AG20443 (cell line): ENCODE measurements around the gene PML.

ENCODE experiments used
- DNase-seq: peaks from one replicate; pipeline ENCODE4 v3.0.0; 2012; ENCODE audit warnings: low spot score, mixed read lengths

The PML gene

DNA sequence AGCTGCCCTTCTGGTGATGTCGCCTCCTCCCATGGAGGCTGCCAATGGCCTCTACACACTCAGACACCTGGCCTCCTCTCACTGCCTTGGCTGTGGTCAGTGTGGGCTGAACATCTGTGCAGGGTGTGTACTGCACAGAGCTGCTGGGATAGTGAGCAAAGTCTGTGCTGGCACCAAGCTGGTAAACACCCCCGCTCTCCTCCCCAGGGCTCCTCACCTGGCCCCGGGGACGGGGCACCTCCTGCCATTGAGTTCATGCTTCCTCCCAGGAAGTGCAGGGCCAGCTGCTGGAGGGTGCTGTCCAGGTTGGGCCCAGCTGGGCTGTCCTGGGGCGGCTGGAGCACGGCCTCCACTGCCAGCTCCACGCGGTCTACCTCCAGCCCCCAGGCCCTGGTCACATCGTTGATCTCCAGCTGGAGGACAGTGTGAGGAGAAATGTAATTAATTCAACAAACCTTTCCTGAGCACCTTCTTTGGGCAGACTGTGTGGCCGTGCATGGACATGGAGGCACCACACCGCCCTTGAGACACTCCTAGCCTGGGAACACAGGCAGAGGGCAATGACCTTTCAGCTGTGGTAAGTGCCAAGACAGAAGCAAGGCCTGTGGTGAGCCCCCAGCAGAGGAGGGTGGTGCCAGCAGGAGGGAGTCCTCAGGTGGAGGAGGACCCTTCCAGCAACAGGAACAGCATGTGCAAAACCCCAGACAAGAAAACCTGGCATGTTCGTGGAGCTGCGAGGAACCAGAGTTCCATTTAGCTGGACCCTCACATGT, 9.2 kb upstream of the PML start:
- peak; percentile 32 for DNase-seq

DNA sequence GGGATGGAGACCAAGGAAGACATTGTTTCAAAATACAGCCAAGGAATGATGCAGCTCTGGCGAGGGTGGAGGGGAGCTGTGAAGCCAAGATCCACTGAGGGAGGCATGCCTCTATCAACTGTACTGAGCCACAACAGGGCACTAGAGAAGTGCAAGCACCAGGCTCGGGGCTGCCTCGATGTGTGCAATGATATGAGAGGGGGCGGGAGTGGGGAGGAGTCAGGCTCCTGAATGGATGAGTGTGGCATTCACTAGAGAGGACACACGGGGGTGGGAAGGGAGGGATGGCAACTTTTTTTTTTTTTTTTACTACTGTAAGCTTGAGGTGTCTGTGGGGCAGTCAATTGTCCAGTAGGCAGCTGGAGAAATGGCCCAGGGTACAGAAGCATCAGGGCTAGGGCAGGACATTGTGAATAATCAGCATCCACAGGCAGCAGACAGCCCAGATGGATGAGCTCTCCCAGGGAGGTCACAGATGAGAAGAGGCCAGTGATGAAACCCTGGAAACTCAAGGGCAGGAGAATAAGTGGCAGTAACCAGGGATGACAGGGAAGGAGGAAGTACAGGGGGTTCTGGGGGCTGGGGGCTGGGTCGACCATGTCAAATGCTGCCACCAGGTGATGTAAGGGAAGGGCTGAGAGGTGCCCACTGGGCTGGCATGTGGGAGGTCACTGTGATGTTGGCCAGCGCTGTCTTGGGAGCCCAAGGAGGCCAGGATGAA, 8.3 kb upstream of the PML start:
- DNase-seq = no peak

DNA sequence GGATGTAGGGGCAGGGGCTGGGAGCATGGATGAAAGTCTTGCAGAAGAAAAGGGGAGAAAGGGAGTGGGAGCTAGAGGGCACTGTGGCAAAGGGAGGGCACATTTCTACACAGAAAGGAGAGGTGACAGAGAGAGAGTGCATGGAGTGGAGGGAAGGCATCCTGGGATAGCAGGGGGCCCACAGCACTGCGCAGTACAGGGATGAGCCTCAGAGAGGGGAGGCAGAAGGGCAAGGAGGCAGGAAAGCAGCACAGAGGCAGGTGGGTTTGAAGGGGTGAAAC, 7.8 kb upstream of the PML start:
- DNase-seq = no peak

DNA sequence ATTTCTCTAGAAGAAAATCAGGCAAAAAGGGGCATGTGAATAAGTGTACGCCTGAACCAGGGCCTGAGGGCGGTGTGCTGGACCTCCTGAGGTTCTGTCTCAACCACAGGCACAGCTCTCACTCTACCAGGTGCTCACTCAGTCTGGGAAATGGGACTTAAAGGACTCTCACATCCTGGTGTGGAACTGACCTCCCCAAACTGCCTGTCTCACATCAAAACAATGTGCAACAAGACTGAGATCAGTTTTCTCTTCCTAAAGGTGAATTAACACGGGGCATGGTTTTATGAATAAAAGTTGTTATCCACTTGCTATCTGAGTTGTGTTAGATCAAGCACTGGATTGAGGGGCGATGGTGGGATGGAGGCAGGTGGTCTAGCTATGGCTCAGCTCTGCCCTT, 7.3 kb upstream of the PML start:
- no peak for DNase-seq

DNA sequence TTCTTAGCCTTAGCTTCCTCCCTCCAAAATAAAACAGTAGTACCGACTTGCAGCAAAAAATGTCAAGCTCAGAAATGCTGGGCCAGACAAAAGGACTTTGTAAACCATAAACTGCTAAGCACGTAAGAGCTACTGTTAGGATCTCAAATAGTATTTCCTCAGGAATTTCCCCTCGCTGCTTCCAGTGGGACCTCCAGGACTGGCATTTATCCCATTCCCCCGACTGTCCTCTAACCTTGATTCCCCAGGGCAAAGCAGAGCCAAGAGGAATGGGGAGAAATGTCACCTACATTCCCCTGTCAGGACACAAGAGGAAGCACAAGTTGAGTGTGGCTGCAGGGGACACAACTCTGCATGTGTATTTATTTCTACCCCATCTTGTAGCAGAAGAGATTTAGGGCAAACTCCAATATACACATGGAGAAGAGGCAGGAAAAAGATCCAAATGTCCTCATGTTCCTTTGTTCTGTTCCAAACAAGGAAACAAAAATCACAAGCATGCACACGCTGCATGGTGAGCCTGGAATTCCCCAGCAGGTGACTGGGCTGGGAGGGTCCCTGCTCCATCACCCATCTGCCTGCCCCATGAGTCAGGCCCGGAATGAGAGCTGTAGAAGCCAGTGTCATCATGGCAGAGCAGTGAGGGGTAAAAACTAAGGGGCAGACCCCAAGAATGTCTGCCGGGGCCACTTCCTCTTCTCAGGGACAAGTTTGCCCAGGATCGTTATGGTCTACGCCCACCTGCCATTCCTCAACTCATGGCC, 6.7 kb upstream of the PML start:
- no peak for DNase-seq

DNA sequence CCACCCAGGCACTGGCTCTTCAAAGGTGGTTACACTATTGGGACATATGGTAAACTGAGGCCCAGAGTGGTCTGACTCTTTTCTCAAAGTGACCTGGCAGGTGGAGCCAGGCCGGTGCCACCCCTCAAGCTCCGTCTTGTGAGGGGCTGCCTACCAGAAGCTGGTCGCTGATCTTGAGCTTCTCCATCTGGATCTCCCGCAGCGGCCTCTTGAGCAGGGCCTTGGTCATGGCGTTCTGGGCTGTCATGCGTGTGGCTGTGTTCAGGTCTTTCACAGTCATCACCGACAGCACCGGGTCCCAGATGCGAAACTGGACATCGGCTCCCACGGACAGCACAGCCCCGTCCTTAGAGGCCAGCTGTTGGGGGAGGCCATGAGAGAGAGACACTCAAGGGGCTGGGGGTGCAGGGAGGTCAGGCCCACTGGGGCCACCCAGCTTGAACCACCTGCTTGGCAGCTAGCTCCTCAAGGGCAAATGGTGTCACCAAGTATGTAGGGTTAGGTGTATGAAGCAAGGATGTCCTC, 6.0 kb upstream of the PML start:
- DNase-seq = no peak

DNA sequence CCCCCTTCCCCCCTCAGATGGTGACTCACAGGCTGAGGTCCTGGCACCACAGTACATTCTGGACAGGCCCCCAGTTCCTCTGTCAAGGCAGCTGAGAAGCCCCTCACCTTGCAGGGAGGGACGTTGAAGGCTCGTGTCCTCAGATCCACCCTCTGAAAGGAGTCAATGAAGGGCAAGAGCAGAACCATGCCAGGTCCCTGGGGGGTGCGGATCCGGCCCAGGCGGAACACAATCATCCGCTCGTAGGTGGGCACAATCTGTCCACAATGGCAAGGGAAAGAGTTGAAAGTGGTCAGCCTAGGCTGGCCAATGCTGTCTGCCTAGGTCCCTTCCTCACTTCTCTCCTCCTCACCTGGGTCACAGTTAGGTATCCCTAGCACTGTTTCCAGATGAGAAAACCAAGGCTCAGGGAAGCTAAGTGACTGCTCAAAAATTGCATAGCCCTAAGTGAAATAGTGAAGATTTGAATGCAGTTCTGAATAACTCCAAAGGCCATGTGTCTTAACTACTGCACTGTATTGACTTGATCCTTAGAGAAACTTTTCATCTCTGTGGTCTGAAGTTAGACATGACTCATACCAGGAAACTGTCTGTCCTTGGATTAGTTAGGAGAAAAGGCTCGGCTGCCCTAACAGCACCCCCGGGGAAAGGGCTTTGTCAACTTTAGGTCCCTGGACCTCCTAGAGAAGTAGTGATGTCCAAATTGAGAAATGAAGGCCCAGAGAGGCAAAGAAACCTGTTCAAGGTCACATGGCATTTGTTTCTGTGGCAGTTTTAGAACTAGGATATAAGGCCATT, 5.3 kb upstream of the PML start:
- peak; percentile 70 for DNase-seq

DNA sequence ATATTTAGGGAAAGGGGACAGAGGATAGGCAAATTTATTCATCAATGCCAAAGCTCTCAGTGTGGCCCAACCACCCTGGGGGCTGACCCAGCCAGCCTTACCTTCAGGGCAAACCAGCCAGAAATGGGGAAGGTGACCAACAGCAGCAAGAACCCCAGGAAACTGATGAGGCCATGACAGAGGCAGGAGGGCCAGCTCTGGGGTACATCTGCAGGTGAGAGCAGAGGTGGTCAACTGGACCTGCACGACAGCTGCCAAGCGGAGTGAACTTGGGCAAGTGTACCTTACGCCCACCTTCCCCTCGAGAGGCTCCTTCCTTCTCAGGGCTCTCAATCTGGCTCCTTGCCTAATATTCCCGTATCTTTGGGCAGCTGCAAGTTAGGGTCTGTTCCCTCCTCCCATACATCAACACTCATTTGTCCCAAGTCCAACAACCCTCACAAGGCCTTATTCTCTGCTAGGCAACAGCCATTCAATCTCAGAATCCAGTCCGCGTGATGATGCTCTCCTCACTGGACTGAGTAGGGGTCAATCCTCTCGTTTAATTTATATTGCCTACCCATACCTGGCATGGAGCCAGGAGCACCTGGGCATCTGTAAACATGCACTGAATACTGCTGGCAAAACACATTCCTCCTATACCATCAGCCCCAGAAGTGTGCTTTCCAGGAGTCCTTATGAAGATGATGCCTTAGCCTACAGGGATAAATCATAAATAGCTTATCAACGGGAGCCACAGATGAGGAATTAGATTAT, 4.1 kb upstream of the PML start:
- no peak for DNase-seq

DNA sequence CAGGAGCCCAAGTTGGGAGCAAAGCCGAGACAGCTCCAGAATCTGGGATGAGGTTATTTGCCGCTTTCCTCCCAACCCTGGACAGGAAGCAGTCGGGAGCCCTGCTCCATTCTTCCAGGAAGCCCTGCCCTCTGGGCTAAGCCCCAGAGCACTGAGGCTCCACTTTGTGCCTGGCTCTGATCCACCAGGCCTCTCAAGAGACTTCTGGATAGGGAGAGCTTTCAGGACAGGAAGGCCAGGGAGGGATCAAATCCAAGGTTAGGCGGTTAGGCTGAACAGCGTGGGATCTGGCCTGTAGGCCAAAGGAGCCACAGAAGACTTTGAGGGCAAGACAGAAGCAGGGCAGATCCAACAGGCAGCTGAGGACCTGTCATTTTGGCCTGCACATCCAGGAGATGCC, 3.3 kb upstream of the PML start:
- peak; percentile 49 for DNase-seq

DNA sequence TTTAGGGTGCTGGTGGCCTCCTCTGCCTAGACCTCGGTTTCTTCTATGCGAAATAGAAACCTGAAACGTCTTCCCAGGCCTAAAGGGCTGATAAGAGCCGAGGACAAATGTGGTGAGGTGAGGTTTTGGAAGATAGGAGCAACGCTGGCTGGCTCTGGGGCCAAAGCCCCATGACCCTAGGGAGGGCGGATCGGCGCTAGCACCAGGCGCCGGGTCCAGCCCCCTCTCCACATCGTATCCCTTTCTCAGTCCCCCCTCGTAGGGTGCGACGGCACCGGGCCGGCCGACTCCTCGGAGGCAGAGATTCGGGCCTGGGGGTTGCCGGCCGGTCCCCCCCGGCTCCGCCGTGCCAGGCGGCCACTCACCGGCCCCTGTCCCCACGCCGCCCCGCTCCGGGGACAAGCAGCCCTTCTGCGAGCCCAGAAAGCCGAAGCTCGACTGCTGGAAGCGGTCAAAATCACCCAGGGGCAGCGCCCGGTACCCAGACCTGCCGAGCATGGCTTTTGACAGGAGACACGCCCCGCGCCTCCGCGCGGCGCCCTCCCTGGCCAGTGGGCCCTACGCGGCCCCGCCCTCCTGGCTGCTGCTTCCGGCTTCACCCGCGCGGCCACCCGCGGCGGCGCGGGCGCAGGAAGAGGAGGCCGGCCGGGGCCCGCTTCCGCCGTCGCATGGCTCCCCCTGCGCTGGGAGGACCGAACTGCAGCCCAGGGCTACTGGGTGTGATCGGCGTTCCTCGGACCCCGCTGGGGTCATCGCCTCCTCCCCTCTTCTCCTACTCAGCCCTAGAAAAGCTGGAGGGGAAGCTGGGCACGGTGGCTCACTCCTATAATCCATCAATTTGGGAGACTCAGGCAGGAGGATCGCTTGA, 2.6 kb upstream of the PML start, which contains the start of gene STOML1:
Gene STOML1 (minus strand): TSS at position 570 of the 868 bp plus-strand sequence. CDS start 72 bp downstream, at position 498.
- peak; percentile 97 for DNase-seq

DNA sequence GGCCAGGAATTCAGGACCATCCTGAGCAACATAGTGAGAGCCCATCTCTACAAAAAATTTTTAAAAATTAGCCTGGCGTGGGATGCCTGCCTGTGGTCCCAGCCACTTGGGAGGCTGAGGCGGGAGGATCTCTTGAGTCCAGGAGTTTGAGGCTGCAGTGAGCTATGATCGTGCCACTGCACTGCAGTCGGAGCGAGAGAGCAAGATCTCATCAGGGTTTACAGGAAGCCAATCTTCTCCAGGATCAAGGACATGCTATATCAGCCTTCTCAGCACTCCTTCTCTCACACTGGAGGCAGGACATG, 2.0 kb upstream of the PML start:
- DNase-seq = no peak

DNA sequence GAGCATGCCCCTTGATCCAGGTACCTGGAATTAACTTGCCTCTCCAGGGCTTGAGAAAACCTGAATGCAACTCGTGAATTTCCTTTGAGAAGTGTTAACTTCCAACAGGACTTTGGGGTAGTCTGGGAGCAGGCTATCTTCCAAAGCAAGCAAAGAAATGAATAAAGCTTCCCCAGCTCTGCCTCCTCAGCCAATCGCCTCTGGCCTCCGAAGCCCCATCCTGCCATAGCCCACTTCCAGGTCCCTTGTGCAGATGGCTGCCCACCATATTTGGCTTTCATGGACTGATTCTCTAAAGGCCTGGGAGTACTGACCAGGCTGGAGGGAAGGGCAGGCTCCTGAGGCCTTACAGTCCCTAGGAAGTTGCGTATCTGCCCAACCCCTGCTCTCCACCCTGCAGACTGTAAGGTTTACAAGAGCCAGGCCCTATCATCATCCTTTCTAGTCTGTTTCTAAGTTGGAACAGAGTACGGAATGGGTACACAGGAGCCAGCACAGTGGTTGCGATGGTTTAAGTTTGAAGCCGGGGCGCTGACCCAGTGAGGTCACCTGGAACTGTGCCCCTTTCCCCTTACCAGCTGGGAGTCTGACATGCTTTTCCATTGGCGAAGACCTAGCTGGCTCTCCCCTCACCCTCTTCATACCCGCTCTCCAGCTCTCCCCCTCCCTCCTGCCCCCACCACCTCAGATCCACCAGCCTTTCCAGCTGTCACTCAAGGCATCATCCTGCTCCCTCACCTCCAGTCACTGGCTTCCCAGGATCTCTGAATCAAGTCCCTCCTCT, 1.1 kb upstream of the PML start:
- no peak for DNase-seq

DNA sequence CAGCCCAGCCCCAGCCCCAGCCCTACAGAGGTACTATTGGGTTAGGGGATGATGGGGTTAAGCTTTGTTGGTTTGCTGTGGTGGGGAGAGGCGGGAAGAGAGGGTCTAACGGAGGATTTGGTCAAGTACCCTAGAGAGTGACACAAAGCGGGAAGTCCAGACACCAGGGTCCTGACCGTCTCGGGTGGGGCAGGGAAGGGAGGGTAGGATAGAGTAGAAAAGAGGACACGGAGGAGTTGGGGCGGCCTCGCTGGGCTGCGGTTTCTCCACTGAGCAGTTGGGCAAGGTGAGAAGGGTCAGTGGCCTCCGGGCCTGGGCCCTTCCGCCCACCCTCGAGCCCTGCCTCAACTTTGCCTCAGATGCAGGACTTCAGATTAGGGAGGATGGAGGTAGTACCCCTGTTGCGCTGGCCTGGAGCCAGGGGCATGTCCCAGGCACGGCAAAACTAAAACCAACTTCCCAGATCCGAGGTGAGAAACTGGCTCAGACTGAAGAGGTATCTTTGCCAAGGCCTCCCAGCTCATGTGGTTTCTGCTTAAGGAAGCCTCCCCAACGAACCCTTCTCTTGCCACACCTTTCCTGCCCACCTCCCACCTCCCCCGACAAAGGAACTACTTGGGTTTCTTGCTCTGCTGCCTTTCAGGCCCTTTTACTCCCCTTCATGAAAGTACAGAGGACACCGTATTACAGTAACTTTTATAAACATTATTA, 551 bp downstream of the PML start:
- peak; percentile 14 for DNase-seq

DNA sequence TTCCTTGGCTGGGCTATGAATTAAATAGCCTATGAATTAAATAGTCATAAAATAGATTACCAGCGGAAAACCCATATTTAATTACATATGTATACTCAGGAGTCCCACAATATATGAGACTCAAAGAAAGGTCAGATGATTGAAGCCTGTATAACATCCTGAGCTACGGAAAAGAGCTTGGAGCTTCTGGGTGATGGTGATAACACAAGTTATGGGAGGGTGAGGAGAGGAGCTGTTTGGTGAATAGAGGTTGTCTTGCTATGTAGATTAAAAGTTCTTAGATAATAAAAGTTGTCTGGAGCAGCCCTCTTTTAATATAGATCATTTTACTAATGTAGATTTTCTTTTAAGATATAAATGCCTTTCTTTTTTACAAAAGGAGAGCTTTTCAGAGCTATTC, 1.8 kb downstream of the PML start:
- DNase-seq = no peak

DNA sequence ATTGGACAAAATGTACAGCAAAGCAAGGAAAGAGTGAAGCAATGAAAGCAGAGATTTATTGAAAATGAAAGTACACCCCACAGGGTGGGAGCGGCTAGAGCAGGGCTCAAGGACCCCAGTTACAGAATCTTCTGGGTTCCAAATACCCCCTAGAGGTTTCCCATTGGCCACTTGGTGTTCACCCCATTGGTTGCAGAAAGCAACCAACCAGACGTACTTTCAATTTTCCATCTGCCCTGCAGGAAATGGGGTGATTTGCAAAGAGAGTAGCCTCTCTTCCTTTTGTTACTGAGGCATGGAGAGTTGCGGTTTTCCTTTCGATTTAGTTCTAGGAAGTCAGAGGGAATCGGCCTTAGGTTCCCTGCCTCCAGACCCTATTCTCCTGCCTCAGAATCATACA, 2.4 kb downstream of the PML start:
- DNase-seq = peak; percentile 51

DNA sequence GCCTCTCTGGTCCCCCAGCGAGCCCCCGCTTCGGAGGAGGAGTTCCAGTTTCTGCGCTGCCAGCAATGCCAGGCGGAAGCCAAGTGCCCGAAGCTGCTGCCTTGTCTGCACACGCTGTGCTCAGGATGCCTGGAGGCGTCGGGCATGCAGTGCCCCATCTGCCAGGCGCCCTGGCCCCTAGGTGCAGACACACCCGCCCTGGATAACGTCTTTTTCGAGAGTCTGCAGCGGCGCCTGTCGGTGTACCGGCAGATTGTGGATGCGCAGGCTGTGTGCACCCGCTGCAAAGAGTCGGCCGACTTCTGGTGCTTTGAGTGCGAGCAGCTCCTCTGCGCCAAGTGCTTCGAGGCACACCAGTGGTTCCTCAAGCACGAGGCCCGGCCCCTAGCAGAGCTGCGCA, 3.5 kb downstream of the PML start:
- DNase-seq = no peak

DNA sequence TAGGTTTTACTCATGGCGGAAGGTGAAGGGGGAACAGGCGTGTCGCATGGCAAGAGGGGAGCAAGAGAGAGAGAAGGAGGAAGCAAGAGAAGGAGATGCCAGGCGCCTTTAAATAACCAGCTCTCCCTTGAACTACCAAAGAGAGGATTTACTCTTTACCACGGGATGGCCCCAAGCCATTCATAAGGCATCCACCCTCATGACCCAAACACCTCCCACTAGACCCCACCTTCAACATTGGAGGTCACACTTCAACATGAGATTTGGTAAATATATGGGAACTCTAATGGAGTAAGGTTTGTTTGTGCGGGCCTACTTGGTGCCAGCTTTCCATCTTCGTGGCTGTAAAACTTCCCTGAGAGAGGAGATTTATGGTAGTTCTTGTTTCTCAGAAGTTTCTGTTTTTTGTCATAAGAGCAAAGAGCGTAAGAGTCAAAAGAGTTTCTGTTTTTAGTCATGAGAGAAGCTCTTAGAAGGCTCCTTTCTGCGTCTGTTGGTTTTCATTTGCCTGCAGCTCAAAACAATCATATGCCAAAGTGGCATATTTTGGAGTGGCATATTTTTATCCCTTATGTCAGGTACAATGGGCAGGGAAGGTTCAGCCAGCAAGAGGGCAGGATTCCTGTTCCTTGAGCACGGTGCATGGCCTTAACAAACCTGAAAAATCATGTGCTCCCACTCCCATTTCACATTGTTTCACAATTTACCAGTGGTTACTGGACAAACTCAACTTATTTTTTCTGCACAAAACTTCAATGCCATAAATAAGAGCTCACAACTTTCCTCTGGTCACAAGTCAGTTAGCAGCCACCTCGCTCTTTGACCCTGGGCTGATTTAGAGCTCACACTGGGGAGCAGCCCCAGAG, 12.5 kb downstream of the PML start:
- DNase-seq = no peak

DNA sequence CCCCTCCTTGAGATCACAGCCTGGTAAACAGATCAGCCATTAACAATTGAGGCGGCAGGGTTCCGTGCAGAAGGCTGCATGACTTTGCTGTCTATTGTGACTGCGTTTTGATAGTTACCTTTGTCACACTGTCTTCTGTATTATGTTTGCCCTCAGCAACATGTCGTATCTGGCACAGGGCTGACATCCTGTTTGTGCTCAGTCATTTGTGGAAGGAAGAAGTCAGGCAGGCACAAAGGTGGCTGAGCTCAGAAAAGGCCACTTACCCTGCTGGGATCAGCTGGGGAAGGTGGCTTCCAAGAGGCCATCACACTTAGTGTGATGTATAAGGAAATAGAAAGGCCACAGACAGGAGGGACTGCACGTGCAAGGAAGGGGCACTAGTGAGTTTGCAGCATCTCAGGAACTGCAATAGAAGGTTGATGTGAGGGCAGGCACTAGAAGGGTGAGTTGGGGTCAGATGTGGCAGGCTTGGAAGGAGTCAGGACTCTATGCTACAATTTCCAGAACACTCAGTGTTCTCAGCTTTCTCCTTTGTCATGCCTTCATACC, 13.4 kb downstream of the PML start:
- DNase-seq = no peak
